ENCODE measurements around the gene USP2.

GRCh38 chr11:119318240-119319135 lies 63.0 kb downstream of the USP2 start:
- TF ChIP-seq CTCF (optimal IDR thresholded peaks at IDR 0.05 in 1 of 3, IDR thresholded peaks at IDR 0.05 in 1 of 3, conservative IDR thresholded peaks at IDR 0.05 in 1 of 3; ENCODE audit: extremely low read depth in 1 of 3, insufficient read depth in 2 of 3, low read length in 3 of 3) (no peak), EZH2 (IDR thresholded peaks at IDR 0.05; ENCODE audit: low read length) (no peak)
